Stimulated activated naive CD8-positive, alpha-beta T cell treated with anti-CD3 and anti-CD28 coated beads, Interleukin-15, Interleukin-2, amounts not matched to agents 100 U/mL and 50 U/mL, for 24 hours (primary cell): ENCODE results near the gene WDR5.

Experiments
- ATAC-seq: fragments of 150-1000 bp; cut with Tn5 transposase; one replicate; pipeline ENCODE4 v1.10.0; 2021
- DNase-seq: peaks from one replicate; pipeline ENCODE4 v3.0.0; 2021

Gene WDR5

GRCh38 chr9:134132208-134132870 lies 3.5 kb upstream of the WDR5 start:
- ATAC-seq (no peak), DNase-seq (no peak)

GRCh38 chr9:134134949-134135342 lies 936 bp upstream of the WDR5 start:
- DNase-seq = no peak
- no peak for ATAC-seq

- DNase-seq = peak; percentile 24
These were observed 475 bp downstream of the WDR5 start for GRCh38 chr9:134136118-134136995.

GRCh38 chr9:134136996-134137299 lies 1.1 kb downstream of the WDR5 start:
- ATAC-seq = no peak
- no peak for DNase-seq

More at GRCh38 chr9:134136118-134136995, 475 bp downstream of the WDR5 start:
- peak; percentile 11 for ATAC-seq

- DNase-seq = no peak
- ATAC-seq = no peak
These were observed 2.4 kb downstream of the WDR5 start for GRCh38 chr9:134138292-134138691.

- ATAC-seq (no peak), DNase-seq (no peak)
These were observed 3.2 kb downstream of the WDR5 start for GRCh38 chr9:134139081-134139480.

- no peak for ATAC-seq
- no peak for DNase-seq
These were observed 6.0 kb downstream of the WDR5 start for GRCh38 chr9:134141906-134142305.

GRCh38 chr9:134144801-134145200 lies 8.9 kb downstream of the WDR5 start:
- ATAC-seq (no peak), DNase-seq (no peak)

GRCh38 chr9:134145262-134145661 lies 9.4 kb downstream of the WDR5 start:
- ATAC-seq (no peak), DNase-seq (no peak)

- no peak for DNase-seq
- peak; percentile 60 for ATAC-seq
These were observed 11.1 kb downstream of the WDR5 start for GRCh38 chr9:134146774-134147493.

- no peak for DNase-seq
- no peak for ATAC-seq
These were observed 13.5 kb downstream of the WDR5 start for GRCh38 chr9:134149380-134149779.

- ATAC-seq (no peak), DNase-seq (no peak)
These were observed 14.8 kb downstream of the WDR5 start for GRCh38 chr9:134150557-134151214.

- ATAC-seq (no peak), DNase-seq (no peak)
These were observed 16.2 kb downstream of the WDR5 start for GRCh38 chr9:134152022-134152448.

- no peak for DNase-seq
- ATAC-seq = no peak
These were observed 16.6 kb downstream of the WDR5 start for GRCh38 chr9:134152488-134152887.

- no peak for ATAC-seq
These were observed 17.6 kb downstream of the WDR5 start for GRCh38 chr9:134153450-134153849.

GRCh38 chr9:134154262-134154701 lies 18.4 kb downstream of the WDR5 start:
- ATAC-seq (no peak), DNase-seq (no peak)

More at GRCh38 chr9:134153450-134153849, 17.6 kb downstream of the WDR5 start:
- no peak for DNase-seq

- no peak for ATAC-seq
- no peak for DNase-seq
These were observed 20.0 kb downstream of the WDR5 start for GRCh38 chr9:134155812-134156377.

- DNase-seq (no peak), ATAC-seq (no peak)
These were observed 20.9 kb downstream of the WDR5 start for GRCh38 chr9:134156564-134157377.

GRCh38 chr9:134157378-134157885 lies 21.6 kb downstream of the WDR5 start:
- ATAC-seq (no peak), DNase-seq (no peak)

- DNase-seq = no peak
These were observed 22.4 kb downstream of the WDR5 start for GRCh38 chr9:134158242-134158641.

More at GRCh38 chr9:134158242-134158641, 22.4 kb downstream of the WDR5 start:
- ATAC-seq = no peak
